Measurements from ENCODE around the gene B4GALT5. TPM values are rescaled to one million over a fixed set of nuclear protein-coding genes. Genes with fewer than 3 reads are reported as not detected.

B4GALT5 gene
- total RNA-seq, 1 experiment from 2014 or later: 65.0 TPM

DNA sequence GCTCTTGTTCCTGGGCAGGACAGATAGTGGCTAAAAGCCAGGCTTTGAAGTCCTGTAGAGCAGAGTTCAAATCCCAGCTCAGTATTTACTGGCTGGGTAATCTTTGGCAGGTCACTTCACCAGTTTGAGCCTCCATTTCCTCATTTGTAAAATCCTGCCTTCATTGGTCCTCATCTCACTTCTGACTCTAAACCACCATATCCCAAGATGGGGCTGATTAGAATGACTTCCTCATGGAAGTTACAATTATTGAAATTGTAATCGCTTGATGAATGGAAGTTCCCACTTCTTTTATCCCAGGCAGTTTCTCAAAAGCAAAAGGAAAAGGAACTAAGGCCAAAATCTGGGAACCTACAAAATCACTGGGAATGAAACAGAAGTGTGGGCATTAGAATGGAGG, 35.9 kb upstream of the B4GALT5 start:
- Histone ChIP-seq H3K4me1 (peaks cover 9% of the 10 kb centered on the region), H3K36me3 (ENCODE audit: control insufficient read depth, insufficient read depth, low read length) (no peaks in the 10 kb centered on the region), H3K27me3 (replicated peaks; ENCODE audit: control insufficient read depth, insufficient read depth, low read length) (no peaks in the 10 kb centered on the region), H3K4me3 (ENCODE audit: low read depth, low read length) (no peak overlapping the region), H3K9me3 (no peaks in the 10 kb centered on the region)
- no peaks in the 10 kb centered on the region for H3K27me3 Mint-ChIP-seq (ENCODE audit: insufficient read depth, unreplicated experiment)
- intact Hi-C loops (cut with micrococcal nuclease; ENCODE audit: unreplicated experiment): no loop called here
- no peak for DNase-seq
- H3K27ac Mint-ChIP-seq (ENCODE audit: unreplicated experiment): no peak overlapping the region
- H3K9me3 Mint-ChIP-seq (ENCODE audit: unreplicated experiment): no peaks in the 10 kb centered on the region
- ChIA-PET CTCF (interaction anchor here (0.6 kb wide), 1 partner anchor 10 kb away, joined by 10 read pairs; no protein-coding TSS in a partner anchor), POLR2A (interaction anchor here (0.7 kb wide), 1 partner anchor 37 kb away, joined by 4 read pairs; no protein-coding TSS in a partner anchor)
- no peaks in the 10 kb centered on the region for H3K36me3 Mint-ChIP-seq (ENCODE audit: insufficient read depth, unreplicated experiment)
- H3K4me3 Mint-ChIP-seq (ENCODE audit: unreplicated experiment): no peak overlapping the region
- peaks cover 10% of the 10 kb centered on the region for H3K4me1 Mint-ChIP-seq (ENCODE audit: low read depth, unreplicated experiment)
- no peak for TF ChIP-seq CTCF (IDR thresholded peaks at IDR 0.05; ENCODE audit: insufficient read depth in 1 of 2, low read depth in 1 of 2, low read length in 1 of 2, severe bottlenecking in 1 of 2, unreplicated experiment in 1 of 2)
- no TSS peak for BruUV-seq (replicated peaks)

GRCh38 chr20:49748525-49748838, 34.8 kb upstream of the B4GALT5 start:
- no TSS peak for BruUV-seq (replicated peaks)
- Mint-ChIP-seq H3K27me3 (ENCODE audit: insufficient read depth, unreplicated experiment) (no peaks in the 10 kb centered on the region), H3K9me3 (ENCODE audit: unreplicated experiment) (no peaks in the 10 kb centered on the region), H3K4me1 (ENCODE audit: low read depth, unreplicated experiment) (peaks cover 10% of the 10 kb centered on the region), H3K36me3 (ENCODE audit: insufficient read depth, unreplicated experiment) (no peaks in the 10 kb centered on the region), H3K4me3 (ENCODE audit: unreplicated experiment) (no peak overlapping the region), H3K27ac (ENCODE audit: unreplicated experiment) (no peak overlapping the region)
- Histone ChIP-seq H3K4me3 (ENCODE audit: low read depth, low read length) (no peak overlapping the region), H3K36me3 (ENCODE audit: control insufficient read depth, insufficient read depth, low read length) (no peaks in the 10 kb centered on the region), H3K27me3 (replicated peaks; ENCODE audit: control insufficient read depth, insufficient read depth, low read length) (no peaks in the 10 kb centered on the region), H3K4me1 (peaks cover 9% of the 10 kb centered on the region), H3K9me3 (no peaks in the 10 kb centered on the region)
- TF ChIP-seq CTCF (IDR thresholded peaks at IDR 0.05; ENCODE audit: insufficient read depth in 1 of 2, low read depth in 1 of 2, low read length in 1 of 2, severe bottlenecking in 1 of 2, unreplicated experiment in 1 of 2): no peak
- intact Hi-C loops (cut with micrococcal nuclease; ENCODE audit: unreplicated experiment): no loop called here
- POLR2A ChIA-PET: no interaction called here
- CTCF ChIA-PET: interaction anchor here (1.5 kb wide), 1 partner anchor 138 kb away, joined by 4 read pairs; no protein-coding TSS in a partner anchor
- DNase-seq: no peak

- Mint-ChIP-seq H3K4me1 (ENCODE audit: low read depth, unreplicated experiment) (peaks cover 15% of the 10 kb centered on the region), H3K4me3 (ENCODE audit: unreplicated experiment) (no peak overlapping the region), H3K9me3 (ENCODE audit: unreplicated experiment) (no peaks in the 10 kb centered on the region), H3K27me3 (ENCODE audit: insufficient read depth, unreplicated experiment) (no peaks in the 10 kb centered on the region), H3K36me3 (ENCODE audit: insufficient read depth, unreplicated experiment) (no peaks in the 10 kb centered on the region), H3K27ac (ENCODE audit: unreplicated experiment) (peak overlapping the region; percentile 31)
- Histone ChIP-seq H3K27me3 (replicated peaks; ENCODE audit: control insufficient read depth, insufficient read depth, low read length) (no peaks in the 10 kb centered on the region), H3K4me3 (ENCODE audit: low read depth, low read length) (no peak overlapping the region), H3K9me3 (no peaks in the 10 kb centered on the region), H3K4me1 (peaks cover 12% of the 10 kb centered on the region), H3K36me3 (ENCODE audit: control insufficient read depth, insufficient read depth, low read length) (no peaks in the 10 kb centered on the region)
- no TSS peak for BruUV-seq (replicated peaks)
- ChIA-PET CTCF (interaction anchor here (0.5 to 1.5 kb wide), 3 partner anchors 29 to 137 kb away, joined by 3 to 7 read pairs (median 4); no protein-coding TSS in a partner anchor), POLR2A (no interaction called here)
- intact Hi-C loops (cut with micrococcal nuclease; ENCODE audit: unreplicated experiment): no loop called here
- TF ChIP-seq CTCF (IDR thresholded peaks at IDR 0.05; ENCODE audit: insufficient read depth in 1 of 2, low read depth in 1 of 2, low read length in 1 of 2, severe bottlenecking in 1 of 2, unreplicated experiment in 1 of 2): no peak
- DNase-seq: no peak
Measured at GRCh38 chr20:49747707-49748524, 34.2 kb upstream of the B4GALT5 start.

All from Caco-2 (cell line).